Thoracic aorta (tissue), 2 donors: ENCODE data around the gene CBARP. TPM values are rescaled to one million over a fixed set of nuclear protein-coding genes. Genes with fewer than 3 reads are reported as not detected.

Experiments
- ATAC-seq: fragments of 150-250 bp; one replicate; pipeline ENCODE4 v1.8.0; 2017; ENCODE audit warnings: low read depth; ENCODE audit not compliant: insufficient number of reproducible peaks, low FRiP score
- DNase-seq: peaks from one replicate; pipeline ENCODE4 v3.0.0-alpha.2; 2020; ENCODE audit warnings: low spot score
- H3K27ac ChIP-seq, 2 donors: fragments of 200-600 bp; sonication (generic); 1 replicate in 1 of 2; 2 replicates in 1 of 2; pipeline ENCODE4 v1.5.1; 2016; ENCODE audit warnings: mild to moderate bottlenecking in 2 of 2, moderate library complexity in 2 of 2
- H3K27me3 ChIP-seq: fragments of 200-600 bp; sonication (generic); replicated peaks from 2 replicates; pipeline ENCODE4 v1.6.0; 2016; ENCODE audit warnings: mild to moderate bottlenecking; ENCODE audit not compliant: insufficient read depth
- H3K36me3 ChIP-seq: fragments of 200-600 bp; sonication (generic); one replicate; pipeline ENCODE4 v1.5.1; 2016
- H3K4me1 ChIP-seq, 2 donors: fragments of 200-600 bp; sonication (generic); 1 replicate in 1 of 2; 2 replicates in 1 of 2; pipeline versions ENCODE4 v1.5.1 to v1.6.0; 2016; ENCODE audit warnings: low read depth in 2 of 2, mild to moderate bottlenecking in 1 of 2; ENCODE audit not compliant: control insufficient read depth in 1 of 2
- H3K4me3 ChIP-seq: fragments of 200-600 bp; sonication (generic); 2 replicates; pipeline ENCODE4 v1.5.1; 2016; ENCODE audit warnings: mild to moderate bottlenecking
- H3K9me3 ChIP-seq: fragments of 200-600 bp; sonication (generic); 2 replicates; pipeline ENCODE4 v1.5.1; 2016
- total RNA-seq, 2 donors: library from RNA; depleted of rRNA; stranded (reverse); fragments of >200 nt; gene quantifications; one replicate each; pipeline versions ENCODE4 v1.1.0 to v1.2.3, GENCODE V29; 2016
- TF ChIP-seq, protein P1 (sequence below): fragments of 200-600 bp; sonication (generic); IDR thresholded peaks from one replicate; pipeline ENCODE4 v1.5.1; 2019; ENCODE audit warnings: antibody characterized with exemption

The CBARP gene
- total RNA-seq, 2 donors from 2014 or later, result 0.27 to 1.9 TPM

DNA sequence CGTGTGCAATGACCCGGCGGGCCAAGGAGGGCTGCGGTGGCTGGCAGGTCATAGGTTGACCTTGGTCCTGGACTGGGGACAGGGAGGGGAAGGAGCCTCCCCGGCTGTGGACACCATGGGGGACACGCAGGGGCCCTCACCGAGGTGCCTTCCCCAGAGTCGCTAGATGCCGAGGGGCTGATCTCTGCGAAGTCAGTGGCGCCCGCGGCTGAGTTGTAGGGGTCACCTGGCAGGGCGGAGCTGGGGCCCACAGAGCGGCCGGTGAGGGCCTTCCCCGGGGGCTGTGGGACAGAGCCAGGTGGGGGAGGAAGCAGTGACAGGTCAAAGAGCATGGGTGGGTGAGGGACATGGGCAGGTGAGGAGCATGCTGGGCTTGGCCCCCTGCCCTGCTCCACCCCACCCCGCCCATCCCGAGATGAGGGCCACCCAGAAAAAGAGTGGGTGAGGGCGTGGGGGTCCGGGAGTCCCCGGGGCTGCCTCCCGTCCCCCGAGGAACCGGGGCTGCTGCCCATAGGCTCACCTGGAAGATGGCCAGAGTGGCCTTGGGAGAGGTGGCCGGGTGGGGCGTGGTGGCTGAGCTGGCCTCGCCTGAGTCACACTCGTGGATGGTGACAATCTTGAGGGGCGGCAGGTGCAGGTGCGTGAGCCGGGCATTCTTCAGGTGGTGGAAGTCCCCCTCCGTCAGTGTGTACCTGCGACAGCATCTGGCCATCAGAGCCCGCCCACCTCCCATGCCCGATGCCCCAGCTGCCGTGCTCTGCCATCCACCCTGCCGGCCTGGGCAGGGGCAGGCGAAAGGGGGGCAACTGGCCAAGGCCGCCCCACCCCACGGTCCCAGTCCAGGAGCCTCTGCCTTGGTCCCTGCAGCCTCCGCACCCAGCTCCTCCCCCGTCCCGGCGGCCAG, 3.5 kb downstream of the CBARP start:
- ATAC-seq, result no peak
- H3K9me3 ChIP-seq, result no peaks in the 10 kb centered on the region

DNA sequence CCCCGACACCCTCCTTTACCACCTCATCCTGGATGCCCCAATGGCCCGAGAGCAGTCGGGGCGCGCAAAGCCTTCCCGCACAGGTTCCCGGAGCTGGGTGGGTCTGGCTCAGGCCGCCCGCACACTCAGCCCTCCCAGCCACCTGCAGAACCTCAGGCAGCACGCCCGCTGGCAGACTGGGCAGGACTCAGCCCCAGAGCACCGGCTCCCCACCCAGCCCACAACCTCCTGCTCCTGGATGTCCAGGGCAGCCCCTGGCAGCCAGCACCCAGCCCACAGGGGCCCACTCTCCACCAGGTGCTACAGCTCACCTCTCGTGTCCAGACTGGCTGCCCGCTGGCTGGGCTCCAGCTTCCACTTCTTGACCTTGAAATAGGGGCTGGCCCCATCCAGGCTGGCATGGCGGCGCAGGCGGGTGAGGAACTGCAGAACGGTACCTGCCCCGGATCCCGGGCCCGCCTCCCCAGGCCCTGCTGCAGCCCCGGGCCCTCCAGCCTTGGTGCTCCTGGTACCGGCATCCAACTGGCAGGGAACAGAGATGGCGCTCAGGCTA, 4.6 kb downstream of the CBARP start:
- DNase-seq, result no peak
- Histone ChIP-seq H3K4me3 (no peak overlapping the region), H3K27me3 (no peaks in the 10 kb centered on the region), H3K36me3 (peaks cover 2% of the 10 kb centered on the region), H3K4me1 (peaks cover 11 to 23% of the 10 kb centered on the region in 2 donors), H3K27ac (no peak overlapping the region), H3K9me3 (no peaks in the 10 kb centered on the region)
- TF ChIP-seq, protein P1, sequence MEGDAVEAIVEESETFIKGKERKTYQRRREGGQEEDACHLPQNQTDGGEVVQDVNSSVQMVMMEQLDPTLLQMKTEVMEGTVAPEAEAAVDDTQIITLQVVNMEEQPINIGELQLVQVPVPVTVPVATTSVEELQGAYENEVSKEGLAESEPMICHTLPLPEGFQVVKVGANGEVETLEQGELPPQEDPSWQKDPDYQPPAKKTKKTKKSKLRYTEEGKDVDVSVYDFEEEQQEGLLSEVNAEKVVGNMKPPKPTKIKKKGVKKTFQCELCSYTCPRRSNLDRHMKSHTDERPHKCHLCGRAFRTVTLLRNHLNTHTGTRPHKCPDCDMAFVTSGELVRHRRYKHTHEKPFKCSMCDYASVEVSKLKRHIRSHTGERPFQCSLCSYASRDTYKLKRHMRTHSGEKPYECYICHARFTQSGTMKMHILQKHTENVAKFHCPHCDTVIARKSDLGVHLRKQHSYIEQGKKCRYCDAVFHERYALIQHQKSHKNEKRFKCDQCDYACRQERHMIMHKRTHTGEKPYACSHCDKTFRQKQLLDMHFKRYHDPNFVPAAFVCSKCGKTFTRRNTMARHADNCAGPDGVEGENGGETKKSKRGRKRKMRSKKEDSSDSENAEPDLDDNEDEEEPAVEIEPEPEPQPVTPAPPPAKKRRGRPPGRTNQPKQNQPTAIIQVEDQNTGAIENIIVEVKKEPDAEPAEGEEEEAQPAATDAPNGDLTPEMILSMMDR, result no peak
- no peak for ATAC-seq

More for the DNA sequence above, 3.5 kb downstream of the CBARP start:
- no peaks in the 10 kb centered on the region for H3K27me3 ChIP-seq
- peaks cover 12 to 31% of the 10 kb centered on the region in 2 donors for H3K4me1 ChIP-seq
- H3K36me3 ChIP-seq, result no peaks in the 10 kb centered on the region
- no peak overlapping the region for H3K27ac ChIP-seq
- TF ChIP-seq, protein P1, result no peak
- no peak for DNase-seq
- H3K4me3 ChIP-seq, result no peak overlapping the region

DNA sequence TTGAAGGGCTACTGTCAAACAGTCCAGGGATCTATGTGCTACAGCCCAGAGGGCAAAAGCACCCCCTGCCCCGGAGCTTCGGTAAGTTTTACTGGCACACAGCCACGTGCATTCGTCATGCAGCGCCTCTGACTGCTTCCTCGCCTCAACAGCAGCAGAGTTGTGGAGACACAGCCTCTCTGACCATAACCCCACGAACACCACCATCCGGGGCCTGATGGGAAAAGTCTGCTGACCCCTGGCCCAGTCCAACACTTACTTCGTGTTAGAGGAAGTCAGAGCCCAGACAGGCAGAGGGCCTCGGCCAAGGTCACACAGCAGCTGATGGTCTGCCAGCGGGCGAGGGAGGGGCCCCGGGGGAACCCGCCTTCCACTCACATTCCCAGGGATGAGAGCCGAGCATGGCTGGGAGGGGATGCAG, 5.1 kb downstream of the CBARP start:
- Histone ChIP-seq H3K27ac (peak overlapping the region in 1 of 2 donors; percentile 7), H3K4me3 (no peak overlapping the region), H3K36me3 (peaks cover 7% of the 10 kb centered on the region), H3K27me3 (no peaks in the 10 kb centered on the region), H3K9me3 (no peaks in the 10 kb centered on the region), H3K4me1 (peaks cover 9 to 21% of the 10 kb centered on the region in 2 donors)
- ATAC-seq (no peak), DNase-seq (no peak)
- TF ChIP-seq, protein P1, result no peak

DNA sequence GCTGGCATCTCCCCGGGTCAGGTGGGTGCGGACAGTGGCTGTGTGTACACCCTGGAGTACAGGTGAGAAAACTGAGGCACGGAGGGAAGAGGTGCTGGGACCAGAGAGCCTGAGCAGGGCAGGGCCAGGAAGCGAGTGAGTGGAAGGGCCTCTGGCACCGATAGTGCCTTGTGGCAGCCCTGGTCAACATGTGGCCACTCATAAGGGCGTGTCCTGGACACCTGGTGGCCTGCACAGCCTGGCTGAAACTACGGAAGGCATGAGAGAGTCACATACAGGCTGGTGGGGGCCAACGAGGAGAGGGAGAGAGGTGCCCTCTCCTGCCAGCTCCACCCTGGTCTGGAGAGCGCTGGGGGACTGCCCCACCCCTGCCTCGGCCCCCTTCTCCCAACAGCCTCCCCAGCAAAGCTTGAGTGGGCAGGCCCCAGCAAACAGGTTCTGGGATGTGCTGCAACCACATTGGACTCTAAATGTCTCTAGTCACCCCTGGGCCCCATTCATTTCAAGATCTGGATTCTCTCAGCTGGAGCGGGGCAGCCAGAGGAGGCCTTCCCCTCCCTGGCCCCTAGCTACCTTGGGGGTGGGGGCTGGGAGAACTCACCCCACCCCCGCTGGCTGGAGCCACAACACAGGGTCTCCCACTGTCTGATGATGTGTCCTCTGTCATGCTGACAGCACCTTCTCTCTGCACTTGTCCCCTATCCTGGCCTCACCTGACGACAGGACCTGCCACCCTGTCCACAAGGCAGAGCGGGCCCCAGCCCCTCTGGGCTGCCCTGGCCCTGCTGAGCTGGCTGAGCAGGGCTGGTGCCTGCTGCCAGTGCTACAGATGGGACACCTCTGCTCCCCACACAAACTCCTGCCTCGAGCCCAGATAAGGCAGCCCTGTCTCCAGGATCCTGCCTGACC, 5.8 kb downstream of the CBARP start:
- H3K36me3 ChIP-seq, result peaks cover 13% of the 10 kb centered on the region
- H3K4me1 ChIP-seq, result peaks cover 6 to 16% of the 10 kb centered on the region in 2 donors
- H3K4me3 ChIP-seq, result no peak overlapping the region
- peak overlapping the region in 1 of 2 donors; percentile 7 for H3K27ac ChIP-seq
- H3K27me3 ChIP-seq, result no peaks in the 10 kb centered on the region
- ATAC-seq (no peak), DNase-seq (no peak)
- H3K9me3 ChIP-seq, result no peaks in the 10 kb centered on the region
- TF ChIP-seq, protein P1, result no peak
